SK-N-SH treated with all-trans-retinoic acid at 6 μM for 48 hours (cell line): Measurements from ENCODE around the gene HPS4.

Source experiments
- ATAC-seq: fragments of 200-7000 bp; cut with Tn5 transposase; 3 replicates; pipeline ENCODE4 v1.9.1; 2020; ENCODE audit warnings: mild to moderate bottlenecking, moderate library complexity
- ARNTL ChIP-seq: fragments of 450-650 bp; formaldehyde crosslinking; IDR thresholded peaks from 2 replicates; pipeline ENCODE4 v1.5.0; 2020; ENCODE audit warnings: low read depth, mild to moderate bottlenecking, moderate library complexity, borderline replicate concordance
- BACH2 ChIP-seq: fragments of 250-450 bp; sonication (Bioruptor Pico); IDR thresholded peaks from 2 replicates; pipeline ENCODE4 v1.9.0; 2021; ENCODE audit warnings: mild to moderate bottlenecking, borderline replicate concordance
- CREB5 ChIP-seq: fragments of 250-450 bp; sonication (Bioruptor Pico); IDR thresholded peaks from 2 replicates; pipeline ENCODE4 v1.5.1; 2020; ENCODE audit warnings: low read depth, mild to moderate bottlenecking, moderate library complexity
- CSDC2 ChIP-seq: fragments of 250-450 bp; sonication (Bioruptor Pico); IDR thresholded peaks from 2 replicates; pipeline ENCODE4 v1.5.0; 2020; ENCODE audit warnings: mild to moderate bottlenecking, moderate library complexity
- ESRRG ChIP-seq: fragments of 250-450 bp; sonication (Bioruptor Pico); IDR thresholded peaks from 2 replicates; pipeline ENCODE4 v1.6.1; 2021; ENCODE audit warnings: mild to moderate bottlenecking
- GLIS3 ChIP-seq: fragments of 250-450 bp; sonication (Bioruptor Pico); IDR thresholded peaks from 2 replicates; pipeline ENCODE4 v1.5.0; 2020; ENCODE audit warnings: mild to moderate bottlenecking, moderate library complexity
- ISL1 ChIP-seq: fragments of 250-450 bp; sonication (Bioruptor Pico); IDR thresholded peaks from 2 replicates; pipeline ENCODE4 v2.1.2; 2022; ENCODE audit warnings: mild to moderate bottlenecking, moderate library complexity
- OSR1 ChIP-seq: fragments of 250-450 bp; sonication (Bioruptor Pico); IDR thresholded peaks from 2 replicates; pipeline ENCODE4 v1.8.0; 2022; ENCODE audit warnings: moderate library complexity, mild to moderate bottlenecking, inconsistent platforms
- PATZ1 ChIP-seq: fragments of 250-450 bp; sonication (Bioruptor Pico); IDR thresholded peaks from 2 replicates; pipeline ENCODE4 v1.8.0; 2020; ENCODE audit warnings: mild to moderate bottlenecking, moderate library complexity, borderline replicate concordance
- POU6F1 ChIP-seq: fragments of 250-450 bp; sonication (Bioruptor Pico); IDR thresholded peaks from 2 replicates; pipeline ENCODE4 v1.8.0; 2021; ENCODE audit warnings: low read depth, mild to moderate bottlenecking, moderate library complexity, borderline replicate concordance
- PPARA ChIP-seq: fragments of 250-450 bp; sonication (Bioruptor Pico); IDR thresholded peaks from 2 replicates; pipeline ENCODE4 v1.5.0; 2020; ENCODE audit warnings: mild to moderate bottlenecking, borderline replicate concordance
- RARB ChIP-seq: fragments of 250-450 bp; sonication (Bioruptor Pico); IDR thresholded peaks from 2 replicates; pipeline ENCODE4 v1.8.0; 2021; ENCODE audit warnings: mild to moderate bottlenecking, moderate library complexity
- SNAI2 ChIP-seq: fragments of 250-450 bp; sonication (Bioruptor Pico); IDR thresholded peaks from 2 replicates; pipeline ENCODE4 v1.5.0; 2020; ENCODE audit warnings: mild to moderate bottlenecking, moderate library complexity
- TCF4 ChIP-seq: fragments of 250-450 bp; sonication (Bioruptor Pico); IDR thresholded peaks from 2 replicates; pipeline ENCODE4 v1.8.0; 2021; ENCODE audit warnings: mild to moderate bottlenecking, moderate library complexity, borderline replicate concordance
- TOX ChIP-seq: fragments of 250-450 bp; sonication (Bioruptor Pico); IDR thresholded peaks from 2 replicates; pipeline ENCODE4 v1.8.0; 2021; ENCODE audit warnings: mild to moderate bottlenecking, moderate library complexity, borderline replicate concordance
- ZC3H10 ChIP-seq: fragments of 250-450 bp; sonication (Bioruptor Pico); IDR thresholded peaks from 2 replicates; pipeline ENCODE4 v1.5.1; 2021; ENCODE audit warnings: mild to moderate bottlenecking, moderate library complexity
- ZFP3 ChIP-seq: fragments of 250-450 bp; sonication (Bioruptor Pico); IDR thresholded peaks from 2 replicates; pipeline ENCODE4 v1.5.0; 2020; ENCODE audit warnings: mild to moderate bottlenecking, moderate library complexity
- ZFP30 ChIP-seq: fragments of 450-650 bp; formaldehyde crosslinking; IDR thresholded peaks from 2 replicates; pipeline ENCODE4 v1.5.0; 2022; ENCODE audit warnings: mild to moderate bottlenecking, moderate library complexity
- ZNF565 ChIP-seq: fragments of 450-650 bp; formaldehyde crosslinking; conservative IDR thresholded peaks from 2 replicates; pipeline ENCODE4 v1.5.0; 2020; ENCODE audit warnings: low read depth, mild to moderate bottlenecking, moderate library complexity
- ZNF70 ChIP-seq: fragments of 450-650 bp; formaldehyde crosslinking; IDR thresholded peaks from 2 replicates; pipeline ENCODE4 v1.5.0; 2020; ENCODE audit warnings: mild to moderate bottlenecking, moderate library complexity

Gene HPS4

GRCh38 chr22:26489447-26490036 lies 6.0 kb upstream of the HPS4 start:
- ATAC-seq = no peak
- TF ChIP-seq ZFP30 = no peak
- no peak for TF ChIP-seq TCF4 (CRISPR knock-in tag)
- TF ChIP-seq ZFP3 = no peak
- TF ChIP-seq BACH2 = no peak
- TF ChIP-seq OSR1 (CRISPR knock-in tag) = no peak

- TF ChIP-seq ESRRG (no peak), BACH2 (no peak), ZNF70 (CRISPR knock-in tag) (no peak), ARNTL (CRISPR knock-in tag) (no peak), GLIS3 (CRISPR knock-in tag) (no peak), RARB (CRISPR knock-in tag) (no peak), PATZ1 (CRISPR knock-in tag) (no peak), TCF4 (CRISPR knock-in tag) (no peak), POU6F1 (CRISPR knock-in tag) (no peak), CSDC2 (CRISPR knock-in tag) (no peak)
- ATAC-seq = no peak
Observed at GRCh38 chr22:26487996-26488395, 4.4 kb upstream of the HPS4 start.

- no peak for TF ChIP-seq TOX (CRISPR knock-in tag)
- TF ChIP-seq ZNF70 (CRISPR knock-in tag) = no peak
- TF ChIP-seq BACH2 = no peak
- TF ChIP-seq POU6F1 (CRISPR knock-in tag) = no peak
- no peak for TF ChIP-seq ZFP3
- TF ChIP-seq ZFP30 = no peak
- TF ChIP-seq ZC3H10 = no peak
- no peak for TF ChIP-seq RARB (CRISPR knock-in tag)
- no peak for TF ChIP-seq TCF4 (CRISPR knock-in tag)
- TF ChIP-seq SNAI2 = no peak
- TF ChIP-seq GLIS3 (CRISPR knock-in tag) = no peak
- ATAC-seq = no peak
Observed at GRCh38 chr22:26486394-26486793, 2.8 kb upstream of the HPS4 start.

- ATAC-seq = no peak
- TF ChIP-seq ARNTL (CRISPR knock-in tag) = no peak
- TF ChIP-seq SNAI2 = no peak
- TF ChIP-seq CREB5 = no peak
- no peak for TF ChIP-seq TOX (CRISPR knock-in tag)
- no peak for TF ChIP-seq ZNF565
- TF ChIP-seq ISL1 (CRISPR knock-in tag) = no peak
- no peak for TF ChIP-seq ZC3H10
- no peak for TF ChIP-seq CSDC2 (CRISPR knock-in tag)
- no peak for TF ChIP-seq TCF4 (CRISPR knock-in tag)
- no peak for TF ChIP-seq ZNF70 (CRISPR knock-in tag)
- no peak for TF ChIP-seq BACH2
- no peak for TF ChIP-seq PPARA (CRISPR knock-in tag)
- TF ChIP-seq ZFP30 = no peak
- no peak for TF ChIP-seq GLIS3 (CRISPR knock-in tag)
Observed at GRCh38 chr22:26485806-26486390, 2.3 kb upstream of the HPS4 start.

- TF ChIP-seq SNAI2 (no peak), ZNF565 (no peak), POU6F1 (CRISPR knock-in tag) (no peak), ZC3H10 (no peak), TOX (CRISPR knock-in tag) (no peak)
- ATAC-seq = no peak
Observed at GRCh38 chr22:26485013-26485412, 1.4 kb upstream of the HPS4 start.
